ENCODE results near the gene TEK. TPM values are rescaled to one million over a fixed set of nuclear protein-coding genes. Genes with fewer than 3 reads are reported as not detected.

TEK gene
- total RNA-seq, 1 donor from 2014 or later: 2.7 TPM

- Mint-ChIP-seq H3K9me3 (ENCODE audit: low read depth) (no peaks in the 10 kb centered on the region), H3K4me3 (ENCODE audit: unreplicated experiment) (no peak overlapping the region), H3K27me3 (ENCODE audit: low read depth) (peaks cover 9% of the 10 kb centered on the region), H3K27ac (ENCODE audit: unreplicated experiment) (no peak overlapping the region), H3K36me3 (ENCODE audit: low read depth) (no peaks in the 10 kb centered on the region), H3K4me1 (ENCODE audit: low read depth) (peaks cover 8% of the 10 kb centered on the region)
- TF ChIP-seq CTCF (IDR thresholded peaks at IDR 0.05): no peak
- no peak for DNase-seq (ENCODE audit: low spot score)
Observed at GRCh38 chr9:27278374-27278773, 169.3 kb downstream of the TEK start.

- H3K27ac Mint-ChIP-seq (ENCODE audit: unreplicated experiment): no peak overlapping the region
- H3K27me3 Mint-ChIP-seq (ENCODE audit: low read depth): peaks cover 9% of the 10 kb centered on the region
- no peaks in the 10 kb centered on the region for H3K36me3 Mint-ChIP-seq (ENCODE audit: low read depth)
- H3K4me3 Mint-ChIP-seq (ENCODE audit: unreplicated experiment): no peak overlapping the region
- no peaks in the 10 kb centered on the region for H3K9me3 Mint-ChIP-seq (ENCODE audit: low read depth)
- TF ChIP-seq CTCF (IDR thresholded peaks at IDR 0.05): no peak
- no peak for DNase-seq (ENCODE audit: low spot score)
- peaks cover 8% of the 10 kb centered on the region for H3K4me1 Mint-ChIP-seq (ENCODE audit: low read depth)
Observed at GRCh38 chr9:27279611-27280010, 170.6 kb downstream of the TEK start.

Other genes starting within 250 kb of the TEK start
- 15.0 to 19.1 TPM (median 16.1 TPM) in 3 replicates for gene CAAP1, start 216.4 kb upstream of the TEK start, total RNA-seq
- 33.0 to 36.8 TPM (median 34.7 TPM) in 3 replicates for gene PLAA, start 162.0 kb upstream of the TEK start, total RNA-seq
- 10.3 to 12.3 TPM (median 10.3 TPM) in 3 replicates for gene IFT74, start 152.8 kb upstream of the TEK start, total RNA-seq
- not detected in 3 replicates for gene LRRC19, start 103.6 kb upstream of the TEK start, total RNA-seq
- not detected in 3 replicates for gene EQTN, start 187.9 kb downstream of the TEK start, total RNA-seq

Data from chondrocyte (in vitro differentiated cells).